GM12864 (cell line): ENCODE data around the gene PSMB10.

Experiments
- DNase-seq: peaks from one replicate; pipeline ENCODE4 v3.0.0-alpha.2; 2011; ENCODE audit warnings: low read depth
- H3K4me3 ChIP-seq: 2 replicates; pipeline ENCODE4 v1.5.1; 2011; ENCODE audit warnings: mild to moderate bottlenecking, low read depth, low read length, control low read depth
- CTCF ChIP-seq: IDR thresholded peaks from 2 replicates; pipeline ENCODE4 v1.5.1; 2011; ENCODE audit warnings: low read depth, mild to moderate bottlenecking, moderate library complexity, low read length, control low read depth, inconsistent platforms; ENCODE audit errors: missing control alignments

The PSMB10 gene

GRCh38 chr16:67962135-67962534, 25.5 kb upstream of the PSMB10 start:
- no peak for TF ChIP-seq CTCF
- no peak overlapping the region for H3K4me3 ChIP-seq

GRCh38 chr16:67961551-67961957, 24.9 kb upstream of the PSMB10 start:
- no peak for DNase-seq
- no peak overlapping the region for H3K4me3 ChIP-seq
- TF ChIP-seq CTCF = no peak

More at GRCh38 chr16:67962135-67962534, 25.5 kb upstream of the PSMB10 start:
- no peak for DNase-seq

GRCh38 chr16:67959536-67960329, 23.1 kb upstream of the PSMB10 start:
- TF ChIP-seq CTCF = no peak
- H3K4me3 ChIP-seq = no peak overlapping the region
- DNase-seq = no peak

GRCh38 chr16:67957622-67958021, 21.0 kb upstream of the PSMB10 start:
- H3K4me3 ChIP-seq = no peak overlapping the region
- DNase-seq = no peak
- TF ChIP-seq CTCF = no peak

GRCh38 chr16:67954421-67955196, 18.0 kb upstream of the PSMB10 start:
- H3K4me3 ChIP-seq = no peak overlapping the region
- no peak for DNase-seq
- no peak for TF ChIP-seq CTCF

GRCh38 chr16:67953641-67954375, 17.2 kb upstream of the PSMB10 start:
- no peak for DNase-seq
- no peak overlapping the region for H3K4me3 ChIP-seq
- TF ChIP-seq CTCF = no peak
